Neutrophil (primary cell): Measurements from ENCODE around the gene PDE2A.
"Not testable (repeated sequence)": the region's sequence is repeated elsewhere in the genome, so short reads cannot be mapped to it uniquely, and the experiment has no call there.

Experiments used
- H3K27ac ChIP-seq: fragments of 200-600 bp; sonication (generic); 2 replicates; pipeline ENCODE4 v1.5.1; 2016; ENCODE audit warnings: mild to moderate bottlenecking, moderate library complexity
- H3K27me3 ChIP-seq: fragments of 200-600 bp; sonication (generic); 2 replicates; pipeline ENCODE4 v1.6.0; 2016; ENCODE audit warnings: mild to moderate bottlenecking
- H3K36me3 ChIP-seq: fragments of 200-600 bp; sonication (generic); 2 replicates; pipeline ENCODE4 v1.5.1; 2017
- H3K4me1 ChIP-seq, 2 experiments: fragments of 200-600 bp in 1 of 2; sonication (generic) in 1 of 2; 1 replicate in 1 of 2; 2 replicates in 1 of 2; pipeline versions ENCODE4 v1.5.1 to v1.6.1; 2013 to 2016; ENCODE audit warnings: low read depth in 1 of 2, low read length in 1 of 2, mild to moderate bottlenecking in 1 of 2, moderate library complexity in 1 of 2; ENCODE audit not compliant: control insufficient read depth in 1 of 2, insufficient read depth in 1 of 2
- H3K4me3 ChIP-seq, 2 experiments: fragments of 200-600 bp in 1 of 2; sonication (generic) in 1 of 2; 1 replicate in 1 of 2; 2 replicates in 1 of 2; pipeline ENCODE4 v1.5.1; 2013 to 2016; ENCODE audit warnings: low read depth in 1 of 2, low read length in 1 of 2, mild to moderate bottlenecking in 1 of 2, moderate library complexity in 1 of 2
- H3K9me3 ChIP-seq: fragments of 200-600 bp; sonication (generic); 2 replicates; pipeline ENCODE4 v1.5.1; 2016
- CTCF ChIP-seq: fragments of 200-600 bp; sonication (generic); IDR thresholded peaks from 2 replicates; pipeline ENCODE4 v1.5.1; 2016; ENCODE audit warnings: antibody characterized with exemption

Gene PDE2A

GRCh38 chr11:72574548-72575460 lies 99.4 kb downstream of the PDE2A start:
- no peak for TF ChIP-seq CTCF
- Histone ChIP-seq H3K9me3 (no peaks in the 10 kb centered on the region), H3K27me3 (peaks cover 42% of the 10 kb centered on the region), H3K4me3 (no peak overlapping the region), H3K4me1 (no peaks in the 10 kb centered on the region), H3K27ac (no peak overlapping the region), H3K36me3 (no peaks in the 10 kb centered on the region)

- H3K36me3 ChIP-seq, result no peaks in the 10 kb centered on the region
- TF ChIP-seq CTCF, result no peak
- no peaks in the 10 kb centered on the region for H3K9me3 ChIP-seq
- H3K27ac ChIP-seq, result no peak overlapping the region
- no peaks in the 10 kb centered on the region for H3K4me1 ChIP-seq
- H3K4me3 ChIP-seq, result no peak overlapping the region
- peaks cover 42% of the 10 kb centered on the region for H3K27me3 ChIP-seq
Measured at GRCh38 chr11:72573855-72574445, 100.3 kb downstream of the PDE2A start.

- H3K27ac ChIP-seq, result no peak overlapping the region
- no peak for TF ChIP-seq CTCF
- peaks cover 42% of the 10 kb centered on the region for H3K27me3 ChIP-seq
- no peaks in the 10 kb centered on the region for H3K9me3 ChIP-seq
- no peaks in the 10 kb centered on the region for H3K4me1 ChIP-seq
- H3K4me3 ChIP-seq, result no peak overlapping the region
- no peaks in the 10 kb centered on the region for H3K36me3 ChIP-seq
Measured at GRCh38 chr11:72573072-72573854, 101.0 kb downstream of the PDE2A start.

GRCh38 chr11:72572540-72572939 lies 101.7 kb downstream of the PDE2A start:
- H3K27ac ChIP-seq, H3K36me3 ChIP-seq, H3K9me3 ChIP-seq, H3K4me1 ChIP-seq, H3K4me3 ChIP-seq: not testable (repeated sequence)
- H3K27me3 ChIP-seq, result peaks cover 42% of the 10 kb centered on the region

- Histone ChIP-seq H3K27ac (no peak overlapping the region), H3K36me3 (no peaks in the 10 kb centered on the region), H3K9me3 (no peaks in the 10 kb centered on the region), H3K4me3 (no peak overlapping the region), H3K27me3 (peaks cover 42% of the 10 kb centered on the region), H3K4me1 (no peaks in the 10 kb centered on the region)
- no peak for TF ChIP-seq CTCF
Measured at GRCh38 chr11:72570893-72571661, 103.1 kb downstream of the PDE2A start.
